K562 (cell line): Measurements from ENCODE around the gene RBBP4. TPM values are rescaled to one million over a fixed set of nuclear protein-coding genes. Genes with fewer than 3 reads are reported as not detected.

Experiments
- ATAC-seq: fragments of 200-7000 bp; cut with Tn5 transposase; 3 replicates; pipeline ENCODE4 v1.9.1; 2020; ENCODE audit warnings: moderate library complexity
- BruUV-seq: library from RNA; stranded (reverse); fragments of 400-500 nt; replicated peaks from 2 replicates; lab custom pipeline; 2021; lab: Mats Ljungman, UMichigan
- CTCF ChIA-PET: fragments of 300-600 bp; formaldehyde crosslinking; extraction: SDS; loops from one replicate; lab custom pipeline; 2021; ENCODE audit warnings: low intra/inter-chr PET ratio; lab: Yijun Ruan, JAX
- POLR2A ChIA-PET: fragments of 300-600, 350-650 bp; sonication (Branson Sonifier 250); formaldehyde crosslinking; extraction: SDS; loops from one replicate; lab custom pipeline; 2021; ENCODE audit warnings: antibody characterized with exemption, inconsistent platforms; lab: Yijun Ruan, JAX
- DNase-seq, 4 experiments: peaks; one replicate each; pipeline versions ENCODE4 v3.0.0 to v3.0.0-alpha.2; 2011 to 2018; ENCODE audit warnings: low spot score in 3 of 4, mixed read lengths in 3 of 4; ENCODE audit errors: extremely low read depth in 1 of 4
- FAIRE-seq: peaks from 2 replicates; lab custom pipeline; 2011; peaks lifted over from hg19 to GRCh38; lab: Jason Lieb, UNC
- H2AFZ ChIP-seq: 2 replicates; pipeline ENCODE4 v1.6.0; 2011; ENCODE audit warnings: low read depth, low read length, control low read depth, inconsistent platforms
- H3K27ac ChIP-seq: fragments of 200-600 bp; 3 replicates; pipeline ENCODE4 v1.8.0; 2011; ENCODE audit warnings: low read depth, mild to moderate bottlenecking, control low read depth, inconsistent platforms, low read length, moderate library complexity, mixed read lengths; ENCODE audit errors: extremely low read depth
- H3K27me3 ChIP-seq, 2 experiments: fragments of 300-600 bp in 1 of 2; 2 replicates in 1 of 2; 3 replicates in 1 of 2; pipeline versions ENCODE4 v1.6.0 to v1.8.0; 2011; ENCODE audit warnings: inconsistent platforms in 2 of 2, low read length in 2 of 2, mild to moderate bottlenecking in 1 of 2, mixed read lengths in 1 of 2, moderate library complexity in 1 of 2; ENCODE audit not compliant: control insufficient read depth in 2 of 2, insufficient read depth in 2 of 2
- H3K36me3 ChIP-seq: fragments of 300-600 bp; 3 replicates; pipeline ENCODE4 v1.8.0; 2011; ENCODE audit warnings: mild to moderate bottlenecking, low read length, inconsistent platforms; ENCODE audit not compliant: control insufficient read depth, insufficient read depth
- H3K4me1 ChIP-seq, 2 experiments: fragments of 200-600 bp in 1 of 2; replicated peaks in 1 of 2; 2 replicates in 1 of 2; 3 replicates in 1 of 2; pipeline versions ENCODE4 v1.5.1 to v1.8.0; 2011; ENCODE audit warnings: inconsistent platforms in 2 of 2, low read length in 2 of 2, mild to moderate bottlenecking in 1 of 2, mixed read lengths in 1 of 2, moderate library complexity in 1 of 2; ENCODE audit not compliant: control insufficient read depth in 2 of 2, insufficient read depth in 2 of 2
- H3K4me2 ChIP-seq: 2 replicates; pipeline ENCODE4 v1.6.1; 2011; ENCODE audit warnings: low read length, control low read depth, inconsistent platforms, mixed read lengths; ENCODE audit not compliant: insufficient read depth
- H3K4me3 ChIP-seq: fragments of 200-600 bp; sonication (generic), shearing (Covaris generic); 2 replicates; pipeline ENCODE4 v1.5.1; 2016; ENCODE audit warnings: control low read depth, inconsistent platforms
- H3K79me2 ChIP-seq: fragments of 200-600 bp; 3 replicates; pipeline ENCODE4 v1.8.0; 2011; ENCODE audit warnings: low read length, inconsistent platforms; ENCODE audit not compliant: control insufficient read depth, insufficient read depth
- H3K9ac ChIP-seq, 2 experiments: 2 replicates each; pipeline versions ENCODE4 v1.6.0 to v1.6.1; 2011; ENCODE audit warnings: low read depth in 2 of 2, low read length in 2 of 2, control low read depth in 1 of 2, inconsistent platforms in 1 of 2, mild to moderate bottlenecking in 1 of 2, mixed read lengths in 1 of 2; ENCODE audit not compliant: insufficient read depth in 1 of 2
- H3K9me1 ChIP-seq: one replicate; pipeline ENCODE4 v1.6.0; 2011; ENCODE audit warnings: inconsistent platforms, mild to moderate bottlenecking, low read length, moderate library complexity; ENCODE audit not compliant: control insufficient read depth, insufficient read depth
- H3K9me3 ChIP-seq: replicated peaks from 2 replicates; pipeline ENCODE4 v1.5.1; 2011; ENCODE audit warnings: low read depth, low read length, inconsistent platforms; ENCODE audit not compliant: control insufficient read depth, insufficient read depth
- H4K20me1 ChIP-seq: replicated peaks from 2 replicates; pipeline ENCODE4 v1.6.1; 2011; ENCODE audit warnings: low read length, inconsistent platforms, mixed read lengths; ENCODE audit not compliant: control insufficient read depth, insufficient read depth
- CSDE1 ChIP-seq, 2 experiments: fragments of 450-650 bp; IDR thresholded peaks; 2 replicates each; pipeline ENCODE4 v1.6.1; 2016; ENCODE audit warnings: mild to moderate bottlenecking in 1 of 2
- ETS1 ChIP-seq: conservative IDR thresholded peaks from 2 replicates; pipeline ENCODE4 v1.6.1; 2011; ENCODE audit warnings: low read depth, mild to moderate bottlenecking, low read length; ENCODE audit not compliant: control insufficient read depth
- ZFPM2 ChIP-seq: fragments of 250-450 bp; sonication (Bioruptor Pico); IDR thresholded peaks from 2 replicates; pipeline ENCODE4 v1.5.1; 2022; ENCODE audit warnings: mild to moderate bottlenecking
- WGBS: fragments of 100-300 bp; shearing (Covaris generic); methylation state at CpG from one replicate; pipeline ENCODE4 v1.1.6; 2016; ENCODE audit warnings: low coverage, mixed read lengths; ENCODE audit not compliant: insufficient coverage; ENCODE audit errors: missing lambda C conversion rate; 5-methylcytosine and 5-hydroxymethylcytosine counted together
- in situ Hi-C: fragments of 300-500 bp; cut with MboI; formaldehyde crosslinking; loops from 4 replicates; pipeline ENCODE4 v1.15.0; 2018; ENCODE audit warnings: inconsistent platforms, mixed read lengths
- intact Hi-C: fragments of 100-400 bp; cut with micrococcal nuclease; formaldehyde crosslinking; loops from 2 replicates; pipeline ENCODE4 v1.14.2; 2022
- polyA plus RNA-seq, 8 experiments: library from polyadenylated mRNA; depleted of rRNA in 4 of 8; stranded (reverse) in 5 of 8; unstranded in 3 of 8; fragments of >200 nt; fragmentation: Nextera tagmentation in 2 of 8; fragmentation: Illumina TruSeq in 1 of 8; extraction: Ambion mirVana in 2 of 8; extraction: Trizol in 1 of 8; gene quantifications; 2 replicates each; pipeline versions ENCODE4 v1.2.1 to v1.2.3, GENCODE V29; 2011 to 2014; ENCODE audit warnings: inconsistent platforms in 1 of 8, missing spikeins in 1 of 8
- total RNA-seq, 7 experiments: library from RNA; depleted of rRNA in 6 of 7; stranded (reverse); fragments of >200 nt in 6 of 7; fragmentation: Illumina TruSeq in 2 of 7; extraction: Trizol in 2 of 7; gene quantifications; 2 replicates each; pipeline versions ENCODE4 v1.2.1 to v1.2.3, GENCODE V29; 2011 to 2021; ENCODE audit warnings: low replicate concordance in 1 of 7

RBBP4 gene
- total and polyA plus RNA-seq, 9 of the 15 experiments (the other 6 are each of a cell fraction or from before 2014, with no cell fraction given) = 185 to 409 (median 259) TPM

DNA sequence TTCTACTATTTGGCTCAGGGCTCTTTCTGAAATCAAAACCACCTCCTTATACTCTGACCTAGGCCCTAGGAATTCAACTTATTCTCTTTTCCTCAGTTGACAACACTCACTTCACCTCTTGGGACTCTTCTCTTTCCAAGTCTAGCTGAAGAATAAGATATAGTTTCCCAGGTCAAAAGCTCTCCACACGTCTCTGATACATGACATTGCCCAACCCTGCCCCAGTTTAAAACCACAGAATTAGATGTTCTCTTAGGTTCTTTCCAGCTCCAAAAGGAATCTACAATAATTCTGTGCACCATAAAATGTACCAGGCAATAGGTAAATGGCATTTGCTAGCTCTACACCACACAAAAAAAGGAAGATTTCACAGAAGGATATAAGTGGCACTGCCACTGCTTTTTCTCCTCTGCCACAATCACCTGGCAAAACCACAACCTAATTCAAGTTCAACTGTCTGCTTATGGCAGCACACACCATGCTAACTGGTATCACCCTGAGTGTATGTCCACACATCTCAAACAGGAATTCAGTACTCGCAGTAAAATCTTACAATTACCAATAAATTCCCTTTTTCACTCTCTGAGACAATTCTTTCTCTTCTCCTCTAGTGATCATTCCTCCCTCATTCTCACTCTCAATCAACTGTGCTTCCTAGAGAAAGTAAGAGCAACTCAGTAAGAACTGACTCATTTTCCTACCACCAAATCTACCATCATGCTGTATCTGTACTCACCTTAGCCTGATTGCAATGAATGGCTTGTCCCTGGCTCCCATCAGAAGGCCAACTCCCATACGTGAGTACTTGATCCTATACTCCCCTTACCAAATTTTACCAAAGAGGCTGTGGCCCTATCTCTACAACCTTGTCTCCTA, 28.0 kb upstream of the RBBP4 start:
- H3K36me3 ChIP-seq = peaks cover 40% of the 10 kb centered on the region; the same call in 1 of the 3 replicates
- no peaks in the 10 kb centered on the region for H3K9me1 ChIP-seq
- ChIA-PET POLR2A (interaction anchor here (0.6 kb wide), 1 partner anchor 25 kb away, joined by 6 read pairs; no protein-coding TSS in a partner anchor), CTCF (no interaction called here)
- no peak for DNase-seq
- H3K4me2 ChIP-seq = no peak overlapping the region
- no peak for ATAC-seq
- H3K9ac ChIP-seq = no peak overlapping the region; a peak in 1 of 4 replicates
- H2AFZ ChIP-seq = no peak overlapping the region
- BruUV-seq = TSS peak; percentile 3
- intact Hi-C loops = loop anchor here (2.0 to 5.0 kb wide), 2 partner anchors 101 to 174 kb away; no protein-coding TSS in a partner anchor
- H3K4me1 ChIP-seq = no peaks in the 10 kb centered on the region; a peak in 1 of 5 replicates
- no peaks in the 10 kb centered on the region for H3K27me3 ChIP-seq
- in situ Hi-C loops = no loop called here
- H3K9me3 ChIP-seq = no peaks in the 10 kb centered on the region
- no peaks in the 10 kb centered on the region for H3K79me2 ChIP-seq
- no peaks in the 10 kb centered on the region; the same call in 1 of the 2 replicates for H4K20me1 ChIP-seq
- WGBS = 62% methylated on average over 3 of the region's 3 CpGs
- TF ChIP-seq CSDE1 (IDR thresholded peaks at IDR 0.05) (no peak), ETS1 (no peak), ZFPM2 (CRISPR knock-in tag) (no peak)
- H3K4me3 ChIP-seq = no peak overlapping the region
- FAIRE-seq = no peak
- no peak overlapping the region for H3K27ac ChIP-seq
